ENCODE data around the gene SLC13A2. TPM values are rescaled to one million over a fixed set of nuclear protein-coding genes. Genes with fewer than 3 reads are reported as not detected.

Gene SLC13A2, protein sequence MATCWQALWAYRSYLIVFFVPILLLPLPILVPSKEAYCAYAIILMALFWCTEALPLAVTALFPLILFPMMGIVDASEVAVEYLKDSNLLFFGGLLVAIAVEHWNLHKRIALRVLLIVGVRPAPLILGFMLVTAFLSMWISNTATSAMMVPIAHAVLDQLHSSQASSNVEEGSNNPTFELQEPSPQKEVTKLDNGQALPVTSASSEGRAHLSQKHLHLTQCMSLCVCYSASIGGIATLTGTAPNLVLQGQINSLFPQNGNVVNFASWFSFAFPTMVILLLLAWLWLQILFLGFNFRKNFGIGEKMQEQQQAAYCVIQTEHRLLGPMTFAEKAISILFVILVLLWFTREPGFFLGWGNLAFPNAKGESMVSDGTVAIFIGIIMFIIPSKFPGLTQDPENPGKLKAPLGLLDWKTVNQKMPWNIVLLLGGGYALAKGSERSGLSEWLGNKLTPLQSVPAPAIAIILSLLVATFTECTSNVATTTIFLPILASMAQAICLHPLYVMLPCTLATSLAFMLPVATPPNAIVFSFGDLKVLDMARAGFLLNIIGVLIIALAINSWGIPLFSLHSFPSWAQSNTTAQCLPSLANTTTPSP
- total RNA-seq (2021) (not detected in 2 replicates), Bru-seq, nascent RNA (percentile 4 among the genes with signal in this experiment), BruChase-seq, experiment 1, labeled RNA remaining after a 2-hour chase (not detected), BruChase-seq, experiment 2, labeled RNA remaining after a 6-hour chase (not detected)
- long read RNA-seq, result 0 reads

DNA sequence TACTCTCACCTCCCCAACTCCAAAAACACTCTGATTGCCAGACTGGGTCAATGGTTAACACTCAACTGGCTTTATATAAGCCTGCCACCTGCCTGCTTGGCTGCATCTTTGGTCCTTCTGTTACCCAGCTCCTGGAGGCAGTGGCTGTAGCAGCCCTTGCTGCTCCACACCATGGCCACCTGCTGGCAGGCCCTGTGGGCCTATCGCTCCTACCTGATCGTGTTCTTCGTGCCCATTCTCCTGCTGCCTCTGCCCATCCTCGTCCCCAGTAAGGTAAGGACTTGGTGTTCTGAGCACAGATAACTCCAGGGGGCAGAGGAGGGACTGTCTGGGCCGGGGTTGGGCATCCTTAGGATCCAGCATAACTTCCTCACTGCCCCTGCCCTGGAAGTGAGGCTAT, at the start of gene SLC13A2:
Gene SLC13A2, plus strand, starts transcription at position 103 of the 400 bp plus-strand sequence. Its CDS starts 69 bp downstream, at position 172.
- Histone ChIP-seq H3K27ac (ENCODE audit: low read depth, low read length, poor library complexity, severe bottlenecking) (no peak within 1 kb of the TSS), H3K4me3 (ENCODE audit: low read depth, low read length, poor library complexity, severe bottlenecking) (no peak within 1 kb of the TSS), H3K9me3 (ENCODE audit: low read depth, low read length, poor library complexity, severe bottlenecking) (no peaks in the 10 kb centered on the region), H3K27me3 (replicated peaks; ENCODE audit: insufficient read depth, low read depth, low read length, poor library complexity) (no peaks in the 10 kb centered on the region), H3K4me1 (ENCODE audit: insufficient read depth, low read length, poor library complexity, severe bottlenecking) (no peaks in the 10 kb centered on the region), H3K36me3 (ENCODE audit: insufficient read depth, low read length, poor library complexity, severe bottlenecking) (no peaks in the 10 kb centered on the region)
- CTCF ChIA-PET, result no interaction called here
- no peak for DNase-seq (ENCODE audit: low spot score)
- POLR2A ChIA-PET (ENCODE audit: low non-redundant PET), result interaction anchor here (0.7 kb wide), 1 partner anchor 240 kb away, joined by 3 read pairs; no protein-coding TSS in a partner anchor
- TF ChIP-seq, protein P1, sequence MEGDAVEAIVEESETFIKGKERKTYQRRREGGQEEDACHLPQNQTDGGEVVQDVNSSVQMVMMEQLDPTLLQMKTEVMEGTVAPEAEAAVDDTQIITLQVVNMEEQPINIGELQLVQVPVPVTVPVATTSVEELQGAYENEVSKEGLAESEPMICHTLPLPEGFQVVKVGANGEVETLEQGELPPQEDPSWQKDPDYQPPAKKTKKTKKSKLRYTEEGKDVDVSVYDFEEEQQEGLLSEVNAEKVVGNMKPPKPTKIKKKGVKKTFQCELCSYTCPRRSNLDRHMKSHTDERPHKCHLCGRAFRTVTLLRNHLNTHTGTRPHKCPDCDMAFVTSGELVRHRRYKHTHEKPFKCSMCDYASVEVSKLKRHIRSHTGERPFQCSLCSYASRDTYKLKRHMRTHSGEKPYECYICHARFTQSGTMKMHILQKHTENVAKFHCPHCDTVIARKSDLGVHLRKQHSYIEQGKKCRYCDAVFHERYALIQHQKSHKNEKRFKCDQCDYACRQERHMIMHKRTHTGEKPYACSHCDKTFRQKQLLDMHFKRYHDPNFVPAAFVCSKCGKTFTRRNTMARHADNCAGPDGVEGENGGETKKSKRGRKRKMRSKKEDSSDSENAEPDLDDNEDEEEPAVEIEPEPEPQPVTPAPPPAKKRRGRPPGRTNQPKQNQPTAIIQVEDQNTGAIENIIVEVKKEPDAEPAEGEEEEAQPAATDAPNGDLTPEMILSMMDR (conservative IDR thresholded peaks at IDR 0.05; ENCODE audit: low read depth, low read length), result no peak
- no peak for TF ChIP-seq EZH2 (IDR thresholded peaks at IDR 0.05; ENCODE audit: borderline replicate concordance, low read depth, low read length, poor library complexity, severe bottlenecking)
- intact Hi-C loops (cut with micrococcal nuclease; ENCODE audit: unreplicated experiment), result no loop called here
- no TSS peak for BruUV-seq (replicated peaks)

DNA sequence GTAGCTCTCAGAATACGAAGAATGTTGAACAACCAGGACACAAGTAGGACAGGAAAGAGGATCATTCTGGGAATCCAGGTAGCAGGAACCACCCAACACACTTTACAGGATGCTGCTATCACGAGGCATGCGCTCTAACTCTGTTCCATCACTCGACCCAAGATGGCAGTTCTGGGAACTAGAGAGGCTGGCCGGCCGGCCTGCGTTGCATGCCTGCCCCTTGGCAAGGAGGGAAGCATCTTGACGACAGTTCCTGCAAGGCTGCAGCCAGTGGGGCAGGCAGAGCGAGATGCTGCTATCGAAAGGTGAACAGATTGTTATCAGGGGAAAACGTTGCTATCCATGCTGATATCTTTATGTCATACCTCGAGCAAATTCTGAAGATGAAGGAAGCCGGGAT, 48.2 kb upstream of the SLC13A2 start:
- POLR2A ChIA-PET (ENCODE audit: low non-redundant PET), result interaction anchor here (0.6 kb wide), 1 partner anchor 14 kb away, joined by 4 read pairs; no protein-coding TSS in a partner anchor
- no peaks in the 10 kb centered on the region for H3K27me3 ChIP-seq (replicated peaks; ENCODE audit: insufficient read depth, low read depth, low read length, poor library complexity)
- no peak for DNase-seq (ENCODE audit: low spot score)

DNA sequence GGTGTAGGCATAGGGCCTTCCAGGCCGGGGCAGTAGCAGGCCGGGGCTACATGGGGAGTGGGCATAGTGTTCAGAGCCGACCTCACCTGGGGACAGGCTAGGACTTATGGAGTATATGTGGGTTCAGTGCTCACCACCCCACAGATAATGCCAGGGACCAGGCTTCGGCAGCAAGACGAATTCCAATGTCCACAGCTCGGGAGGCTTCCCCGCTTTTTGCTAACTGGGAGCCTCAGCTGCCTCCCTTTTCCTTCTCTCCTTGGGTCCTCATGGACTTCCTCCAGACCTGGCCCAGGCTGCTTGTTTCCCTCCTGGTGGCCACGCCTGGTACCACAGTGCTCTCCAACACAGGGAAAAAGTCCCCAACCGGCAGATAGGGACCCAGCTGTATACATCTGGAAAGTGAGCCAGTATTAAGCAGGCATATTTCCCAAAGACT, 47.3 kb upstream of the SLC13A2 start:
- peak; percentile 47 for DNase-seq (ENCODE audit: low spot score)
- CTCF ChIA-PET, result interaction anchor here (1.1 kb wide), 1 partner anchor 9 kb away, joined by 5 read pairs; no protein-coding TSS in a partner anchor
- Histone ChIP-seq H3K4me1 (ENCODE audit: insufficient read depth, low read length, poor library complexity, severe bottlenecking) (no peaks in the 10 kb centered on the region), H3K9me3 (ENCODE audit: low read depth, low read length, poor library complexity, severe bottlenecking) (no peaks in the 10 kb centered on the region), H3K36me3 (ENCODE audit: insufficient read depth, low read length, poor library complexity, severe bottlenecking) (no peaks in the 10 kb centered on the region), H3K27me3 (replicated peaks; ENCODE audit: insufficient read depth, low read depth, low read length, poor library complexity) (peaks cover under 1% of the 10 kb centered on the region), H3K4me3 (ENCODE audit: low read depth, low read length, poor library complexity, severe bottlenecking) (no peak overlapping the region), H3K27ac (ENCODE audit: low read depth, low read length, poor library complexity, severe bottlenecking) (no peak overlapping the region)
- TF ChIP-seq EZH2 (IDR thresholded peaks at IDR 0.05; ENCODE audit: borderline replicate concordance, low read depth, low read length, poor library complexity, severe bottlenecking), result no peak
- TF ChIP-seq, protein P1 (conservative IDR thresholded peaks at IDR 0.05; ENCODE audit: low read depth, low read length), result peak; percentile 53
- intact Hi-C loops (cut with micrococcal nuclease; ENCODE audit: unreplicated experiment), result no loop called here
- POLR2A ChIA-PET (ENCODE audit: low non-redundant PET), result no interaction called here
- no TSS peak for BruUV-seq (replicated peaks)

More for the DNA sequence above, 48.2 kb upstream of the SLC13A2 start:
- Histone ChIP-seq H3K9me3 (ENCODE audit: low read depth, low read length, poor library complexity, severe bottlenecking) (no peaks in the 10 kb centered on the region), H3K4me3 (ENCODE audit: low read depth, low read length, poor library complexity, severe bottlenecking) (no peak overlapping the region), H3K4me1 (ENCODE audit: insufficient read depth, low read length, poor library complexity, severe bottlenecking) (no peaks in the 10 kb centered on the region), H3K36me3 (ENCODE audit: insufficient read depth, low read length, poor library complexity, severe bottlenecking) (no peaks in the 10 kb centered on the region), H3K27ac (ENCODE audit: low read depth, low read length, poor library complexity, severe bottlenecking) (no peak overlapping the region)
- TF ChIP-seq, protein P1 (conservative IDR thresholded peaks at IDR 0.05; ENCODE audit: low read depth, low read length), result no peak
- no peak for TF ChIP-seq EZH2 (IDR thresholded peaks at IDR 0.05; ENCODE audit: borderline replicate concordance, low read depth, low read length, poor library complexity, severe bottlenecking)
- intact Hi-C loops (cut with micrococcal nuclease; ENCODE audit: unreplicated experiment), result no loop called here
- BruUV-seq (replicated peaks), result no TSS peak
- CTCF ChIA-PET, result interaction anchor here (0.6 kb wide), 1 partner anchor 29 kb away, joined by 4 read pairs; no protein-coding TSS in a partner anchor

Data from A673 (cell line).